PFSK-1 (cell line): Measurements from ENCODE around the gene DIPK2A.

Experiments
- FOXP2 ChIP-seq: optimal IDR thresholded peaks from 2 replicates; pipeline ENCODE3; 2011; ENCODE audit warnings: borderline replicate concordance, control low read depth, inconsistent platforms; ENCODE audit not compliant: insufficient read depth; ENCODE audit errors: extremely low read length, extremely low read depth
- POLR2AphosphoS5 ChIP-seq: IDR thresholded peaks from 2 replicates; pipeline ENCODE4 v1.6.1; 2012; ENCODE audit warnings: low read depth, mild to moderate bottlenecking, control low read depth, low read length, moderate library complexity
- SIN3A ChIP-seq: IDR thresholded peaks from 2 replicates; pipeline ENCODE4 v1.6.1; 2012; ENCODE audit warnings: mild to moderate bottlenecking, low read length, moderate library complexity, borderline replicate concordance; ENCODE audit not compliant: insufficient read depth
- TAF1 ChIP-seq: IDR thresholded peaks from 2 replicates; pipeline ENCODE4 v1.6.1; 2012; ENCODE audit warnings: low read length, control low read depth, borderline replicate concordance; ENCODE audit not compliant: insufficient read depth
- TF ChIP-seq, protein P1 (sequence below), 2 experiments: IDR thresholded peaks; 2 replicates each; pipeline versions ENCODE4 v1.6.1 to v1.8.0; 2011 to 2012; ENCODE audit warnings: low read depth in 2 of 2, low read length in 2 of 2, control low read depth in 1 of 2, inconsistent platforms in 1 of 2, mild to moderate bottlenecking in 1 of 2, moderate library complexity in 1 of 2; ENCODE audit not compliant: insufficient read depth in 1 of 2

DNA sequence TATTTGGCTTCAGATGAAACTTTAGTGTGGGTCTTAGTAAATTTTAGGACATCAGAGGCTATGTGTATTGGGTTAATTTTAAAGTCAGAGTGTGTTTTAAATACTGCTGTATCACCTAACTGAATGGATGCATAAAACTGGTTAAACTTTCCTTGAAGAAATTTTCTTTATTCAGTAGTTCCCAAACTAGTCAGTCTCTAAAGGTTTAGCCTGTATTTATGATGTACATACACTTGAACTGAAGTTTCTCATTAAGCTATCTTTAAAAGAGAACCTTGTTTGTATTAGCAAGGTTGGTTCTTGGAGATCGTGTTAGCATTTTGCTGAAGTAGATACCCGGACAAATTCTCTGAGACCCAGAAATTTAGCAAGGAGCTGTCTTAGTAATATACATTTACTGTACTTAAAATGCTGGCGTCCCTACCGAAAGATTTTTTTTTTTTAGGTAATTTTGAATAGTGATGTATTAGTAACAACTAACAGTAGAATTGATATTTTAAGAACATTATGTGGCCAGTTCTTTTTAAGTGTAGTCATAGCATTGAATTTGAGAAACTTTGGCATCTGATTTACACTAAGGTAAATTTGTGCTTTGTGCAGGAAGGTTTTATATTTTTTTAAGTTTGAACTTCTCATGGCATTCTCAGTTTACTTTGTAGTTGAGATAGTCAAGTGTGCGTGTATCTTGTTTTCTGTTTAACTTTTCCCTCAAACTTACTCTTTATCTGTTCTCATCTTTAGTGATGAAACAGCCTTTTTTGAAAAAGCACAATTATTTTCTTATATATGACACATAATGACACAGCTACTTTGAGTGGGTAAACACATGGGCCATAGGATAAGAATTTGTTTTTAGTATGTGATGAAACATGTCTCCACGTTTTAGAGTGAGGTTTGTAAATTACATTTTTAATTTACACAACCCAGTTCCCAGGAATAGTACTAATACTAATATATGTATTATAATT lies 2.9 kb downstream of the DIPK2A start:
- TF ChIP-seq, protein P1, sequence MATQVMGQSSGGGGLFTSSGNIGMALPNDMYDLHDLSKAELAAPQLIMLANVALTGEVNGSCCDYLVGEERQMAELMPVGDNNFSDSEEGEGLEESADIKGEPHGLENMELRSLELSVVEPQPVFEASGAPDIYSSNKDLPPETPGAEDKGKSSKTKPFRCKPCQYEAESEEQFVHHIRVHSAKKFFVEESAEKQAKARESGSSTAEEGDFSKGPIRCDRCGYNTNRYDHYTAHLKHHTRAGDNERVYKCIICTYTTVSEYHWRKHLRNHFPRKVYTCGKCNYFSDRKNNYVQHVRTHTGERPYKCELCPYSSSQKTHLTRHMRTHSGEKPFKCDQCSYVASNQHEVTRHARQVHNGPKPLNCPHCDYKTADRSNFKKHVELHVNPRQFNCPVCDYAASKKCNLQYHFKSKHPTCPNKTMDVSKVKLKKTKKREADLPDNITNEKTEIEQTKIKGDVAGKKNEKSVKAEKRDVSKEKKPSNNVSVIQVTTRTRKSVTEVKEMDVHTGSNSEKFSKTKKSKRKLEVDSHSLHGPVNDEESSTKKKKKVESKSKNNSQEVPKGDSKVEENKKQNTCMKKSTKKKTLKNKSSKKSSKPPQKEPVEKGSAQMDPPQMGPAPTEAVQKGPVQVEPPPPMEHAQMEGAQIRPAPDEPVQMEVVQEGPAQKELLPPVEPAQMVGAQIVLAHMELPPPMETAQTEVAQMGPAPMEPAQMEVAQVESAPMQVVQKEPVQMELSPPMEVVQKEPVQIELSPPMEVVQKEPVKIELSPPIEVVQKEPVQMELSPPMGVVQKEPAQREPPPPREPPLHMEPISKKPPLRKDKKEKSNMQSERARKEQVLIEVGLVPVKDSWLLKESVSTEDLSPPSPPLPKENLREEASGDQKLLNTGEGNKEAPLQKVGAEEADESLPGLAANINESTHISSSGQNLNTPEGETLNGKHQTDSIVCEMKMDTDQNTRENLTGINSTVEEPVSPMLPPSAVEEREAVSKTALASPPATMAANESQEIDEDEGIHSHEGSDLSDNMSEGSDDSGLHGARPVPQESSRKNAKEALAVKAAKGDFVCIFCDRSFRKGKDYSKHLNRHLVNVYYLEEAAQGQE (IDR thresholded peaks at IDR 0.05; ENCODE audit: insufficient read depth in 1 of 2, low read depth in 2 of 2, low read length in 2 of 2): no peak
- TF ChIP-seq POLR2AphosphoS5 (no peak), SIN3A (no peak), TAF1 (no peak), FOXP2 (no peak)
